Measurements from ENCODE around the gene UBR1. TPM values are rescaled to one million over a fixed set of nuclear protein-coding genes. Genes with fewer than 3 reads are reported as not detected.

The UBR1 gene
- total RNA-seq, 4 donors from 2014 or later: 21.3 to 40.7 (median 28.7) TPM

- Histone ChIP-seq H3K27ac (replicated peaks in 1 of 4) (peak overlapping the region; percentile 87 to 98 (median 90)), H3K4me3 (peak overlapping the region; percentile 84 to 100 (median 90)), H3K4me1 (peaks cover 5 to 32% (median 28%) of the 10 kb centered on the region in 4 donors), H3K9me3 (no peaks in the 10 kb centered on the region), H3K36me3 (no peaks in the 10 kb centered on the region), H3K27me3 (no peaks in the 10 kb centered on the region)
- TF ChIP-seq CTCF (IDR thresholded peaks at IDR 0.05) (no peak), EP300 (IDR thresholded peaks at IDR 0.05) (no peak), POLR2A (IDR thresholded peaks at IDR 0.05; ENCODE audit: low read depth) (no peak), POLR2AphosphoS5 (IDR thresholded peaks at IDR 0.05) (peak in 1 of 2 donors; percentile 19)
- DNase-seq (ENCODE audit: extremely low spot score): no peak
- 2% methylated on average over 20 of the region's 40 CpGs for WGBS
- intact Hi-C loops (cut with DNase I): loop anchor here (10.0 kb wide), 1 partner anchor 185 kb away; the partner anchor contains the start of gene CDAN1
Measured at GRCh38 chr15:42919799-42920518, 185.9 kb downstream of the UBR1 start.

DNA sequence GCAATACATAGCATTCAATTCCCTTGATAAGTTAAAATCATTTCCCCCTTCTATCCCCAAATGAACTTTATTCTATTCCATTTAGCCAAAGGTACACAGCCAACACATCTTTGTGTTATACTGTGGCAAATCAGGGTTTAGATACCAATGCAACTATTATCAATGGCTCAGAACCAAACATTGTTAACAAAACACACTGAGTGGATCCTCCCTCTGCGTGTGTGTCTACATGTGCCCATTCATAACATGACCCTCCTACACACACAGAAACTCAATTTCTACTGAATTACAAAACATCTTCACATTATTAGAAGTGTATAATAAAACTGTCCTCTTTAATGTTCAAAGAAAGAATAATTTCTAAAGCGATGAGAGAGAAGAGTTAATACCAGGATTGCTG is 186.5 kb downstream of the UBR1 start:
- no peak for DNase-seq (ENCODE audit: extremely low spot score)
- intact Hi-C loops (cut with DNase I): no loop called here
- 30% methylated on average over 2 of the region's 2 CpGs for WGBS
- Histone ChIP-seq H3K27me3 (no peaks in the 10 kb centered on the region), H3K4me3 (peak overlapping the region; percentile 84 to 100 (median 90)), H3K4me1 (peaks cover 5 to 34% (median 28%) of the 10 kb centered on the region in 4 donors), H3K9me3 (no peaks in the 10 kb centered on the region), H3K36me3 (no peaks in the 10 kb centered on the region), H3K27ac (replicated peaks in 1 of 4) (peak overlapping the region; percentile 87 to 98 (median 90))
- TF ChIP-seq POLR2AphosphoS5 (IDR thresholded peaks at IDR 0.05) (no peak), POLR2A (IDR thresholded peaks at IDR 0.05; ENCODE audit: low read depth) (no peak), EP300 (IDR thresholded peaks at IDR 0.05) (no peak), CTCF (IDR thresholded peaks at IDR 0.05) (no peak)

DNA sequence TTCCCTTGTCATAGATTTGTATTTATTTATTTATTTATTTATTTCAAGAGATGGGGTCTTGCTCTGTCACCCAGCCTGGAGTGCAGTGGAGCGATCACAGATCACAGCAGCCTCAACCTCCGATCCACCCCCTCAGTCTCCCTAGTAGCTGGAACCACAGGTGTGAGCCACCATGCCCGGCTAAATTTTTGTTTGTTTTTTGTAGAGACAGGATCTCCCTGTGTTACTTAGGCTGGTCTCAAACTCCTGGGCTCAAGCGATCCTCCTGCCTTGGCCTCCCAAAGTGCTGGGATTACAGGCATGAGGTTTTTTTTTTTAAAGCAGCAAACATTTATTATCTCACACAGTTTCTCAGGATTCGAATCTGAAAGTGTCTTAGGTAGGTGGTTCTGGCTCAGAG is 187.8 kb downstream of the UBR1 start:
- H3K27me3 ChIP-seq: no peaks in the 10 kb centered on the region
- intact Hi-C loops (cut with DNase I): no loop called here
- H3K36me3 ChIP-seq: no peaks in the 10 kb centered on the region
- H3K4me3 ChIP-seq: no peak overlapping the region
- 90% methylated on average over 5 of the region's 5 CpGs for WGBS
- DNase-seq (ENCODE audit: extremely low spot score): peak; percentile 57
- no peak for TF ChIP-seq POLR2A (IDR thresholded peaks at IDR 0.05; ENCODE audit: low read depth)
- no peak for TF ChIP-seq CTCF (IDR thresholded peaks at IDR 0.05)
- peaks cover 5 to 34% (median 28%) of the 10 kb centered on the region in 4 donors for H3K4me1 ChIP-seq
- no peaks in the 10 kb centered on the region for H3K9me3 ChIP-seq
- H3K27ac ChIP-seq (replicated peaks in 1 of 4): no peak overlapping the region

DNA sequence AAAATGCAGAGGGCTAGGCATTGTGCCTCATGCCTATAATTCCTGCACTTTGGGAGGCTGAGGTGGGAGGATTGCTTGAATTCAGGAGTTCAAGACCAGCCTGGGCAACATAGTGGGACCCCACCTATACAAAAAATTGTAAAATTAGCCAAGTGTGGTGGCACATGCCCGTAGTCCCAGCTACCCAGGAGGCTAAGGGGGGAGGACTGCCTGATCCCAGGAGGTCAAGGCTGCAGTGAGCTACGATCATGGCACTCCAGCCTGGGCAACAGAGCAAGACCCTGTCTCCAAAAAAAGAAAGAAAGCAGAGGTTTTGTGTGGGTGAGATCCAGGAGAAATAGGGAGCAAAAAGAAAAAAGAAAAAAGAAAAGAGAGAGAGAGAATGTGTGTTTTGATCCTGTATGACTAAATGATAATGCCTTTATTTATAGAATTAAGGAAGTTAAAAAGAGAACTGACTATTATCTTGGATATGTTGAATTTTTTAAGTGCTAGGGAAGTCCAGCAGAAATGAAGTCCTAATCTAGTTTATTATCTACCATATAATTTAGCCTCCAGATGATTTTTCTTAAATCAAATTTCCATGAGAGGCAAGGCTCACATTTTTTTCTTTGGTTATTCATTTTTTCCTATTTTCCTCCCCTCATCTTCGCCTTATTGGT is 190.1 kb downstream of the UBR1 start:
- Histone ChIP-seq H3K4me3 (no peak overlapping the region), H3K27ac (replicated peaks in 1 of 4) (no peak overlapping the region), H3K36me3 (no peaks in the 10 kb centered on the region), H3K27me3 (no peaks in the 10 kb centered on the region), H3K4me1 (peaks cover 0 to 27% (median 22%) of the 10 kb centered on the region in 4 donors), H3K9me3 (no peaks in the 10 kb centered on the region)
- no peak for TF ChIP-seq EP300 (IDR thresholded peaks at IDR 0.05)
- TF ChIP-seq POLR2AphosphoS5 (IDR thresholded peaks at IDR 0.05): no peak
- no peak for TF ChIP-seq POLR2A (IDR thresholded peaks at IDR 0.05; ENCODE audit: low read depth)
- TF ChIP-seq CTCF (IDR thresholded peaks at IDR 0.05): no peak
- intact Hi-C loops (cut with DNase I): no loop called here
- WGBS: 91% methylated on average over 3 of the region's 3 CpGs
- no peak for DNase-seq (ENCODE audit: extremely low spot score)
